ENCODE results near the gene CLC.
"Not testable (repeated sequence)": the region's sequence is repeated elsewhere in the genome, so short reads cannot be mapped to it uniquely, and the experiment has no call there.

CLC gene

GRCh38 chr19:39728040-39728439 lies 9.8 kb downstream of the CLC start:
- no peaks in the 10 kb centered on the region for H3K36me3 ChIP-seq
- no peak for TF ChIP-seq CTCF (IDR thresholded peaks at IDR 0.05)
- DNase-seq: no peak
- no peak overlapping the region for H3K4me3 ChIP-seq
- H3K4me1 ChIP-seq: no peaks in the 10 kb centered on the region
- no peak overlapping the region for H3K27ac ChIP-seq
- no peaks in the 10 kb centered on the region for H3K27me3 ChIP-seq
- intact Hi-C loops (cut with DNase I; ENCODE audit: low total_unique reads): no loop called here
- H3K9me3 ChIP-seq: no peaks in the 10 kb centered on the region

GRCh38 chr19:39727070-39727800 lies 10.6 kb downstream of the CLC start:
- Histone ChIP-seq H3K27me3 (no peaks in the 10 kb centered on the region), H3K4me1 (no peaks in the 10 kb centered on the region), H3K4me3 (no peak overlapping the region), H3K36me3 (no peaks in the 10 kb centered on the region), H3K27ac (no peak overlapping the region), H3K9me3 (no peaks in the 10 kb centered on the region)
- DNase-seq: no peak
- intact Hi-C loops (cut with DNase I; ENCODE audit: low total_unique reads): no loop called here
- no peak for TF ChIP-seq CTCF (IDR thresholded peaks at IDR 0.05)

- Histone ChIP-seq H3K4me3 (no peak overlapping the region), H3K36me3 (no peaks in the 10 kb centered on the region), H3K4me1 (no peaks in the 10 kb centered on the region), H3K9me3 (no peaks in the 10 kb centered on the region), H3K27me3 (no peaks in the 10 kb centered on the region), H3K27ac (no peak overlapping the region)
- intact Hi-C loops (cut with DNase I; ENCODE audit: low total_unique reads): no loop called here
- TF ChIP-seq CTCF (IDR thresholded peaks at IDR 0.05): no peak
- no peak for DNase-seq
These were observed 11.8 kb downstream of the CLC start for GRCh38 chr19:39725995-39726394.

- H3K27me3 ChIP-seq; H3K4me3 ChIP-seq; H3K36me3 ChIP-seq; H3K9me3 ChIP-seq; intact Hi-C loops (cut with DNase I; ENCODE audit: low total_unique reads); DNase-seq; H3K4me1 ChIP-seq; H3K27ac ChIP-seq: not testable (repeated sequence)
These were observed 17.7 kb downstream of the CLC start for GRCh38 chr19:39720144-39720543.

GRCh38 chr19:39710333-39710890 lies 27.4 kb downstream of the CLC start:
- Histone ChIP-seq H3K4me1 (no peaks in the 10 kb centered on the region), H3K4me3 (no peak overlapping the region), H3K27me3 (no peaks in the 10 kb centered on the region), H3K36me3 (no peaks in the 10 kb centered on the region), H3K27ac (no peak overlapping the region), H3K9me3 (peaks cover 0 to 3% (median 0%) of the 10 kb centered on the region in 3 donors)
- intact Hi-C loops (cut with DNase I; ENCODE audit: low total_unique reads): no loop called here
- DNase-seq: no peak
- TF ChIP-seq CTCF (IDR thresholded peaks at IDR 0.05): no peak

GRCh38 chr19:39709026-39709872 lies 28.6 kb downstream of the CLC start:
- intact Hi-C loops (cut with DNase I; ENCODE audit: low total_unique reads): no loop called here
- no peak for TF ChIP-seq CTCF (IDR thresholded peaks at IDR 0.05)
- Histone ChIP-seq H3K27ac (no peak overlapping the region), H3K27me3 (no peaks in the 10 kb centered on the region), H3K36me3 (no peaks in the 10 kb centered on the region), H3K9me3 (no peaks in the 10 kb centered on the region), H3K4me1 (no peaks in the 10 kb centered on the region), H3K4me3 (no peak overlapping the region)
- DNase-seq: no peak
